GM23338 (cell line): Measurements from ENCODE around the gene ELAPOR1. TPM values are rescaled to one million over a fixed set of nuclear protein-coding genes. Genes with fewer than 3 reads are reported as not detected.
A peak's percentile ranks its signal among the peaks of the same experiment; 100 is the strongest.

Experiments used
- ATAC-seq: fragments of 200-7000 bp; cut with Tn5 transposase; 3 replicates; pipeline ENCODE4 v1.9.1; 2020
- DNase-seq: peaks from one replicate; pipeline ENCODE4 v3.0.0-alpha.2; 2015; ENCODE audit warnings: low spot score
- H2AFZ ChIP-seq: fragments of 200-600 bp; sonication (generic); 2 replicates; pipeline ENCODE4 v1.8.0; 2016; ENCODE audit warnings: antibody characterized with exemption, mild to moderate bottlenecking, moderate library complexity
- H3F3A ChIP-seq: fragments of 200-600 bp; sonication (generic); replicated peaks from 2 replicates; pipeline ENCODE4 v1.8.0; 2017; ENCODE audit warnings: antibody characterized with exemption, mixed run types, low read depth
- H3K27ac ChIP-seq: fragments of 200-600 bp; sonication (generic); 2 replicates; pipeline ENCODE4 v1.6.1; 2016; ENCODE audit warnings: low read depth
- H3K27me3 ChIP-seq: fragments of 200-600 bp; sonication (generic); 2 replicates; pipeline ENCODE4 v1.8.0; 2016; ENCODE audit warnings: mild to moderate bottlenecking, mixed run types, moderate library complexity; ENCODE audit not compliant: insufficient read depth
- H3K36me3 ChIP-seq: fragments of 200-600 bp; sonication (generic); 2 replicates; pipeline ENCODE4 v1.8.0; 2016; ENCODE audit warnings: mild to moderate bottlenecking; ENCODE audit not compliant: insufficient read depth
- H3K4me1 ChIP-seq: fragments of 200-600 bp; sonication (generic); 2 replicates; pipeline ENCODE4 v1.8.0; 2016; ENCODE audit warnings: mild to moderate bottlenecking, moderate library complexity; ENCODE audit not compliant: insufficient read depth
- H3K4me2 ChIP-seq: fragments of 200-600 bp; sonication (generic); 2 replicates; pipeline ENCODE4 v1.7.1; 2017; ENCODE audit warnings: mixed run types
- H3K4me3 ChIP-seq: fragments of 200-600 bp; sonication (generic); 2 replicates; pipeline ENCODE4 v1.6.1; 2016; ENCODE audit warnings: mixed run types
- H3K79me2 ChIP-seq: fragments of 200-600 bp; sonication (generic); replicated peaks from 2 replicates; pipeline ENCODE4 v1.8.0; 2017; ENCODE audit warnings: mild to moderate bottlenecking; ENCODE audit not compliant: insufficient read depth
- H3K9me2 ChIP-seq: fragments of 200-600 bp; sonication (generic); 2 replicates; pipeline ENCODE4 v1.8.0; 2017; ENCODE audit not compliant: insufficient read depth
- H4K20me1 ChIP-seq: fragments of 200-600 bp; sonication (generic); replicated peaks from 2 replicates; pipeline ENCODE4 v1.8.0; 2017; ENCODE audit warnings: mild to moderate bottlenecking; ENCODE audit not compliant: insufficient read depth
- H3K27ac Mint-ChIP-seq: 2 replicates; pipeline ENCODE4 v1.8.0; 2020; ENCODE audit warnings: inconsistent platforms, mild to moderate bottlenecking, moderate library complexity, mixed read lengths
- H3K27me3 Mint-ChIP-seq: 3 replicates; pipeline ENCODE4 v1.8.0; 2022; ENCODE audit warnings: low read depth, mild to moderate bottlenecking, moderate library complexity, mixed read lengths, inconsistent platforms; ENCODE audit not compliant: insufficient read depth, poor library complexity
- H3K36me3 Mint-ChIP-seq: 3 replicates; pipeline ENCODE4 v1.8.0; 2021; ENCODE audit warnings: low read depth, mild to moderate bottlenecking, inconsistent platforms, moderate library complexity, mixed read lengths
- H3K4me1 Mint-ChIP-seq: 3 replicates; pipeline ENCODE4 v1.8.0; 2020; ENCODE audit warnings: mild to moderate bottlenecking, inconsistent platforms, mixed read lengths
- H3K4me3 Mint-ChIP-seq: 3 replicates; pipeline ENCODE4 v1.8.0; 2021; ENCODE audit warnings: moderate library complexity, mild to moderate bottlenecking, inconsistent platforms, mixed read lengths
- H3K9me3 Mint-ChIP-seq: 3 replicates; pipeline ENCODE4 v1.8.0; 2020; ENCODE audit warnings: moderate library complexity, mild to moderate bottlenecking, inconsistent platforms, mixed read lengths
- EZH2 ChIP-seq: fragments of 200-600 bp; sonication (generic); IDR thresholded peaks from one replicate; pipeline ENCODE4 v1.8.0; 2017; ENCODE audit warnings: antibody characterized with exemption, mild to moderate bottlenecking, low read depth; ENCODE audit not compliant: unreplicated experiment
- EZH2phosphoT487 ChIP-seq: fragments of 200-600 bp; sonication (generic); IDR thresholded peaks from one replicate; pipeline ENCODE4 v1.8.1; 2018; ENCODE audit warnings: antibody characterized with exemption; ENCODE audit not compliant: unreplicated experiment
- JUNB ChIP-seq: IDR thresholded peaks from one replicate; pipeline ENCODE4 v1.6.1; 2016; ENCODE audit warnings: antibody characterized with exemption; ENCODE audit not compliant: unreplicated experiment
- STAT1 ChIP-seq: IDR thresholded peaks from one replicate; pipeline ENCODE4 v1.6.1; 2016; ENCODE audit warnings: antibody characterized with exemption; ENCODE audit not compliant: unreplicated experiment
- polyA plus RNA-seq: library from polyadenylated mRNA; unstranded; fragments of >200 nt; fragmentation: Nextera tagmentation; extraction: Ambion mirVana; gene quantifications from 2 replicates; pipeline ENCODE4 v1.2.1, GENCODE V29; 2016
- total RNA-seq: library from RNA; depleted of rRNA; stranded (reverse); fragments of >200 nt; shearing (Covaris generic); gene quantifications from 2 replicates; pipeline ENCODE4 v1.2.3, GENCODE V29; 2014
- TF ChIP-seq, protein P1 (sequence below): fragments of 250-450 bp; sonication (Bioruptor Pico); IDR thresholded peaks from 2 replicates; pipeline ENCODE4 v1.5.0; 2020; ENCODE audit warnings: mild to moderate bottlenecking, moderate library complexity
- TF ChIP-seq, protein P2 (sequence below): IDR thresholded peaks from 2 replicates; pipeline ENCODE4 v1.6.1; 2016; ENCODE audit warnings: antibody characterized with exemption
- TF ChIP-seq, protein P3 (sequence below): IDR thresholded peaks from one replicate; pipeline ENCODE4 v1.6.1; 2018; ENCODE audit warnings: antibody characterized with exemption; ENCODE audit not compliant: unreplicated experiment
- TF ChIP-seq, protein P4 (sequence below), 2 experiments: fragments of 200-600 bp in 1 of 2; sonication (generic) in 1 of 2; conservative IDR thresholded peaks; 2 replicates each; pipeline versions ENCODE4 v1.5.1 to v1.6.1; 2016 to 2017; ENCODE audit warnings: antibody characterized with exemption in 2 of 2, low read depth in 2 of 2, mild to moderate bottlenecking in 2 of 2, moderate library complexity in 1 of 2

The ELAPOR1 gene
- total and polyA plus RNA-seq, 2 experiments from 2014 or later: 0.92 to 2.4 TPM

DNA sequence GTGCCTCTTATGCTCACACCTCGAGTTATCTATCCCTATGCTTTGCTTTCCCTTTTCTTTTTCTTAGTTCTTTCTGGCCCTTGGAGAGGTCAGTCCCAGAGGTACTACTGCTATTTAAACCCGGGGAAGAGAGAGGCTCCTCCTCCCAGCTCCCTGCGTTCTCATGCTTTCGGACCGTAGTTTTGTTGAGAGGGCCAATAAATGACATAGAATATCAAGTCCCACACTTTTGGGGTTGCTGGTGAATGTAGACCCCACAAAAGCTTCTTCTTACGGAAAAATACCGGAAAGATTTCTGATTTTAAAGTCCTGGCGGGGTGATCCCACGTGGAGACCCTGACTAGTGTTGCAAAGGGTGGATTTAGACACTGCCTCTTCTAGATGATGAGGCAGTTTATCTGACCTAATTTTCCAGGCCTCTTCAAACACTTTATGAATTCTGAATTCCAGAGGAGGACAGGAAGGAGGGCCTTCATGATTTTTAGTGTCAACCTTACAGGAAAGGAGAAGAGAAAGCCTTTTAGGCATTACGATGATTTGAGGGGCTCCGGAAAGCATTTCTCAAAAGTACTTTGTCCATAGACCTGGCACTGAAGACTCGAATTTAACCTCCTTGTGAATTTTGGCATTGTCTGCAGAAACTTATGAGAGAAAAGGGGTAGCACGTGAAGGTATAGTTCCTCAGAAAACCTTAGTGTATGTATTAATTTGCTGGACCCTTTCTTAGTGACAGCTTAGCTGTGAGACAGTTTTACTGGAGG, 22.7 kb upstream of the ELAPOR1 start:
- H2AFZ ChIP-seq: peak overlapping the region; percentile 100
- Mint-ChIP-seq H3K4me1 (peaks cover 22% of the 10 kb centered on the region), H3K27me3 (peaks cover 16% of the 10 kb centered on the region), H3K27ac (peak overlapping the region; percentile 96), H3K9me3 (peaks cover 3% of the 10 kb centered on the region; the same call in 1 of the 3 replicates), H3K36me3 (peaks cover 14% of the 10 kb centered on the region), H3K4me3 (peak overlapping the region; percentile 86)
- peak overlapping the region; percentile 95 for H3K4me3 ChIP-seq
- peak overlapping the region; percentile 82 for H3K27ac ChIP-seq
- H3F3A ChIP-seq: peaks cover 8% of the 10 kb centered on the region
- H3K79me2 ChIP-seq: peaks cover 21% of the 10 kb centered on the region
- no peak for TF ChIP-seq EZH2
- peaks cover 14% of the 10 kb centered on the region for H3K4me1 ChIP-seq
- H3K36me3 ChIP-seq: no peaks in the 10 kb centered on the region
- ATAC-seq: peak; percentile 65
- no peaks in the 10 kb centered on the region for H3K9me2 ChIP-seq
- no peaks in the 10 kb centered on the region; the same call in 1 of the 2 replicates for H4K20me1 ChIP-seq
- DNase-seq: peak; percentile 54
- peak overlapping the region; percentile 94 for H3K4me2 ChIP-seq
- H3K27me3 ChIP-seq: no peaks in the 10 kb centered on the region

DNA sequence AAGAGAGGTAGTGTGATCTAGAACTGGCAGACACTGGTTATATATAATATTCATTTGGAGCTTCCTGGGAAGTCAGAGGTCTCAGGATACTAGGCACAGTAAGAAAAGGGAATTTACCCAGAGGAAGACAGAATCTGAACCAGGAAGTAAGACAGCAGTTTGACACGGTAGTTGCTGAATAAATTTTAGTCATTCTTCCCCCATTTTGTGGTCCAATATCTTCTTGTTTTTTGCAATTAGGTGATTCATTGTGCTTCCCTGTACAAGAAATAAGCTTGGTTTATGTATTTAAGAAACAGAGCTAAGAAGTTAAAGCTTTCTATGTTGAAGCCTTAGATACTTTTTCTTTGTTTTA, 22.1 kb upstream of the ELAPOR1 start:
- peak overlapping the region; percentile 94 for H3K4me2 ChIP-seq
- peaks cover 22% of the 10 kb centered on the region for H3K4me1 Mint-ChIP-seq
- peak overlapping the region; percentile 95 for H3K4me3 ChIP-seq
- DNase-seq (no peak), ATAC-seq (no peak)
- peaks cover 3% of the 10 kb centered on the region; the same call in 1 of the 3 replicates for H3K9me3 Mint-ChIP-seq
- peaks cover 14% of the 10 kb centered on the region for H3K27me3 Mint-ChIP-seq
- peaks cover 21% of the 10 kb centered on the region for H3K79me2 ChIP-seq
- H3K27me3 ChIP-seq: no peaks in the 10 kb centered on the region
- H3K27ac Mint-ChIP-seq: peak overlapping the region; percentile 96; the same call in 1 of the 2 replicates
- peaks cover 14% of the 10 kb centered on the region for H3K36me3 Mint-ChIP-seq
- H3F3A ChIP-seq: peaks cover 8% of the 10 kb centered on the region
- H4K20me1 ChIP-seq: no peaks in the 10 kb centered on the region; the same call in 1 of the 2 replicates
- peak overlapping the region; percentile 86 for H3K4me3 Mint-ChIP-seq
- no peak overlapping the region for H2AFZ ChIP-seq
- no peaks in the 10 kb centered on the region for H3K9me2 ChIP-seq
- H3K36me3 ChIP-seq: no peaks in the 10 kb centered on the region
- no peak overlapping the region for H3K27ac ChIP-seq
- peaks cover 14% of the 10 kb centered on the region for H3K4me1 ChIP-seq
- TF ChIP-seq EZH2phosphoT487: no peak
- TF ChIP-seq STAT1: no peak
- no peak for TF ChIP-seq JUNB
- TF ChIP-seq, protein P1, sequence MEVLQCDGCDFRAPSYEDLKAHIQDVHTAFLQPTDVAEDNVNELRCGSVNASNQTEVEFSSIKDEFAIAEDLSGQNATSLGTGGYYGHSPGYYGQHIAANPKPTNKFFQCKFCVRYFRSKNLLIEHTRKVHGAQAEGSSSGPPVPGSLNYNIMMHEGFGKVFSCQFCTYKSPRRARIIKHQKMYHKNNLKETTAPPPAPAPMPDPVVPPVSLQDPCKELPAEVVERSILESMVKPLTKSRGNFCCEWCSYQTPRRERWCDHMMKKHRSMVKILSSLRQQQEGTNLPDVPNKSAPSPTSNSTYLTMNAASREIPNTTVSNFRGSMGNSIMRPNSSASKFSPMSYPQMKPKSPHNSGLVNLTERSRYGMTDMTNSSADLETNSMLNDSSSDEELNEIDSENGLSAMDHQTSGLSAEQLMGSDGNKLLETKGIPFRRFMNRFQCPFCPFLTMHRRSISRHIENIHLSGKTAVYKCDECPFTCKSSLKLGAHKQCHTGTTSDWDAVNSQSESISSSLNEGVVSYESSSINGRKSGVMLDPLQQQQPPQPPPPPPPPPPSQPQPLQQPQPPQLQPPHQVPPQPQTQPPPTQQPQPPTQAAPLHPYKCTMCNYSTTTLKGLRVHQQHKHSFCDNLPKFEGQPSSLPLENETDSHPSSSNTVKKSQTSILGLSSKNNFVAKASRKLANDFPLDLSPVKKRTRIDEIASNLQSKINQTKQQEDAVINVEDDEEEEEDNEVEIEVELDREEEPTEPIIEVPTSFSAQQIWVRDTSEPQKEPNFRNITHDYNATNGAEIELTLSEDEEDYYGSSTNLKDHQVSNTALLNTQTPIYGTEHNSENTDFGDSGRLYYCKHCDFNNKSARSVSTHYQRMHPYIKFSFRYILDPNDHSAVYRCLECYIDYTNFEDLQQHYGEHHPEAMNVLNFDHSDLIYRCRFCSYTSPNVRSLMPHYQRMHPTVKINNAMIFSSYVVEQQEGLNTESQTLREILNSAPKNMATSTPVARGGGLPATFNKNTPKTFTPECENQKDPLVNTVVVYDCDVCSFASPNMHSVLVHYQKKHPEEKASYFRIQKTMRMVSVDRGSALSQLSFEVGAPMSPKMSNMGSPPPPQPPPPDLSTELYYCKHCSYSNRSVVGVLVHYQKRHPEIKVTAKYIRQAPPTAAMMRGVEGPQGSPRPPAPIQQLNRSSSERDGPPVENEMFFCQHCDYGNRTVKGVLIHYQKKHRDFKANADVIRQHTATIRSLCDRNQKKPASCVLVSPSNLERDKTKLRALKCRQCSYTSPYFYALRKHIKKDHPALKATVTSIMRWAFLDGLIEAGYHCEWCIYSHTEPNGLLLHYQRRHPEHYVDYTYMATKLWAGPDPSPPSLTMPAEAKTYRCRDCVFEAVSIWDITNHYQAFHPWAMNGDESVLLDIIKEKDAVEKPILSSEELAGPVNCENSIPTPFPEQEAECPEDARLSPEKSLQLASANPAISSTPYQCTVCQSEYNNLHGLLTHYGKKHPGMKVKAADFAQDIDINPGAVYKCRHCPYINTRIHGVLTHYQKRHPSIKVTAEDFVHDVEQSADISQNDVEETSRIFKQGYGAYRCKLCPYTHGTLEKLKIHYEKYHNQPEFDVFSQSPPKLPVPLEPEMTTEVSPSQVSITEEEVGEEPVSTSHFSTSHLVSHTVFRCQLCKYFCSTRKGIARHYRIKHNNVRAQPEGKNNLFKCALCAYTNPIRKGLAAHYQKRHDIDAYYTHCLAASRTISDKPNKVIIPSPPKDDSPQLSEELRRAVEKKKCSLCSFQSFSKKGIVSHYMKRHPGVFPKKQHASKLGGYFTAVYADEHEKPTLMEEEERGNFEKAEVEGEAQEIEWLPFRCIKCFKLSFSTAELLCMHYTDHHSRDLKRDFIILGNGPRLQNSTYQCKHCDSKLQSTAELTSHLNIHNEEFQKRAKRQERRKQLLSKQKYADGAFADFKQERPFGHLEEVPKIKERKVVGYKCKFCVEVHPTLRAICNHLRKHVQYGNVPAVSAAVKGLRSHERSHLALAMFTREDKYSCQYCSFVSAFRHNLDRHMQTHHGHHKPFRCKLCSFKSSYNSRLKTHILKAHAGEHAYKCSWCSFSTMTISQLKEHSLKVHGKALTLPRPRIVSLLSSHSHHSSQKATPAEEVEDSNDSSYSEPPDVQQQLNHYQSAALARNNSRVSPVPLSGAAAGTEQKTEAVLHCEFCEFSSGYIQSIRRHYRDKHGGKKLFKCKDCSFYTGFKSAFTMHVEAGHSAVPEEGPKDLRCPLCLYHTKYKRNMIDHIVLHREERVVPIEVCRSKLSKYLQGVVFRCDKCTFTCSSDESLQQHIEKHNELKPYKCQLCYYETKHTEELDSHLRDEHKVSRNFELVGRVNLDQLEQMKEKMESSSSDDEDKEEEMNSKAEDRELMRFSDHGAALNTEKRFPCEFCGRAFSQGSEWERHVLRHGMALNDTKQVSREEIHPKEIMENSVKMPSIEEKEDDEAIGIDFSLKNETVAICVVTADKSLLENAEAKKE: no peak
- TF ChIP-seq, protein P2, sequence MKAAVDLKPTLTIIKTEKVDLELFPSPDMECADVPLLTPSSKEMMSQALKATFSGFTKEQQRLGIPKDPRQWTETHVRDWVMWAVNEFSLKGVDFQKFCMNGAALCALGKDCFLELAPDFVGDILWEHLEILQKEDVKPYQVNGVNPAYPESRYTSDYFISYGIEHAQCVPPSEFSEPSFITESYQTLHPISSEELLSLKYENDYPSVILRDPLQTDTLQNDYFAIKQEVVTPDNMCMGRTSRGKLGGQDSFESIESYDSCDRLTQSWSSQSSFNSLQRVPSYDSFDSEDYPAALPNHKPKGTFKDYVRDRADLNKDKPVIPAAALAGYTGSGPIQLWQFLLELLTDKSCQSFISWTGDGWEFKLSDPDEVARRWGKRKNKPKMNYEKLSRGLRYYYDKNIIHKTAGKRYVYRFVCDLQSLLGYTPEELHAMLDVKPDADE: no peak
- TF ChIP-seq, protein P3, sequence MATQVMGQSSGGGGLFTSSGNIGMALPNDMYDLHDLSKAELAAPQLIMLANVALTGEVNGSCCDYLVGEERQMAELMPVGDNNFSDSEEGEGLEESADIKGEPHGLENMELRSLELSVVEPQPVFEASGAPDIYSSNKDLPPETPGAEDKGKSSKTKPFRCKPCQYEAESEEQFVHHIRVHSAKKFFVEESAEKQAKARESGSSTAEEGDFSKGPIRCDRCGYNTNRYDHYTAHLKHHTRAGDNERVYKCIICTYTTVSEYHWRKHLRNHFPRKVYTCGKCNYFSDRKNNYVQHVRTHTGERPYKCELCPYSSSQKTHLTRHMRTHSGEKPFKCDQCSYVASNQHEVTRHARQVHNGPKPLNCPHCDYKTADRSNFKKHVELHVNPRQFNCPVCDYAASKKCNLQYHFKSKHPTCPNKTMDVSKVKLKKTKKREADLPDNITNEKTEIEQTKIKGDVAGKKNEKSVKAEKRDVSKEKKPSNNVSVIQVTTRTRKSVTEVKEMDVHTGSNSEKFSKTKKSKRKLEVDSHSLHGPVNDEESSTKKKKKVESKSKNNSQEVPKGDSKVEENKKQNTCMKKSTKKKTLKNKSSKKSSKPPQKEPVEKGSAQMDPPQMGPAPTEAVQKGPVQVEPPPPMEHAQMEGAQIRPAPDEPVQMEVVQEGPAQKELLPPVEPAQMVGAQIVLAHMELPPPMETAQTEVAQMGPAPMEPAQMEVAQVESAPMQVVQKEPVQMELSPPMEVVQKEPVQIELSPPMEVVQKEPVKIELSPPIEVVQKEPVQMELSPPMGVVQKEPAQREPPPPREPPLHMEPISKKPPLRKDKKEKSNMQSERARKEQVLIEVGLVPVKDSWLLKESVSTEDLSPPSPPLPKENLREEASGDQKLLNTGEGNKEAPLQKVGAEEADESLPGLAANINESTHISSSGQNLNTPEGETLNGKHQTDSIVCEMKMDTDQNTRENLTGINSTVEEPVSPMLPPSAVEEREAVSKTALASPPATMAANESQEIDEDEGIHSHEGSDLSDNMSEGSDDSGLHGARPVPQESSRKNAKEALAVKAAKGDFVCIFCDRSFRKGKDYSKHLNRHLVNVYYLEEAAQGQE: no peak
- TF ChIP-seq, protein P4, sequence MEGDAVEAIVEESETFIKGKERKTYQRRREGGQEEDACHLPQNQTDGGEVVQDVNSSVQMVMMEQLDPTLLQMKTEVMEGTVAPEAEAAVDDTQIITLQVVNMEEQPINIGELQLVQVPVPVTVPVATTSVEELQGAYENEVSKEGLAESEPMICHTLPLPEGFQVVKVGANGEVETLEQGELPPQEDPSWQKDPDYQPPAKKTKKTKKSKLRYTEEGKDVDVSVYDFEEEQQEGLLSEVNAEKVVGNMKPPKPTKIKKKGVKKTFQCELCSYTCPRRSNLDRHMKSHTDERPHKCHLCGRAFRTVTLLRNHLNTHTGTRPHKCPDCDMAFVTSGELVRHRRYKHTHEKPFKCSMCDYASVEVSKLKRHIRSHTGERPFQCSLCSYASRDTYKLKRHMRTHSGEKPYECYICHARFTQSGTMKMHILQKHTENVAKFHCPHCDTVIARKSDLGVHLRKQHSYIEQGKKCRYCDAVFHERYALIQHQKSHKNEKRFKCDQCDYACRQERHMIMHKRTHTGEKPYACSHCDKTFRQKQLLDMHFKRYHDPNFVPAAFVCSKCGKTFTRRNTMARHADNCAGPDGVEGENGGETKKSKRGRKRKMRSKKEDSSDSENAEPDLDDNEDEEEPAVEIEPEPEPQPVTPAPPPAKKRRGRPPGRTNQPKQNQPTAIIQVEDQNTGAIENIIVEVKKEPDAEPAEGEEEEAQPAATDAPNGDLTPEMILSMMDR (conservative IDR thresholded peaks at IDR 0.05; ENCODE audit: low read depth in 2 of 2): no peak
